8988T (cell line): Measurements from ENCODE around the gene DLAT.
A peak's percentile ranks its signal among the peaks of the same experiment; 100 is the strongest.
"Not testable (repeated sequence)": the region's sequence is repeated elsewhere in the genome, so short reads cannot be mapped to it uniquely, and the experiment has no call there.

Experiments used
- DNase-seq: peaks from one replicate; pipeline ENCODE4 v3.0.0; 2011

Gene DLAT

DNA sequence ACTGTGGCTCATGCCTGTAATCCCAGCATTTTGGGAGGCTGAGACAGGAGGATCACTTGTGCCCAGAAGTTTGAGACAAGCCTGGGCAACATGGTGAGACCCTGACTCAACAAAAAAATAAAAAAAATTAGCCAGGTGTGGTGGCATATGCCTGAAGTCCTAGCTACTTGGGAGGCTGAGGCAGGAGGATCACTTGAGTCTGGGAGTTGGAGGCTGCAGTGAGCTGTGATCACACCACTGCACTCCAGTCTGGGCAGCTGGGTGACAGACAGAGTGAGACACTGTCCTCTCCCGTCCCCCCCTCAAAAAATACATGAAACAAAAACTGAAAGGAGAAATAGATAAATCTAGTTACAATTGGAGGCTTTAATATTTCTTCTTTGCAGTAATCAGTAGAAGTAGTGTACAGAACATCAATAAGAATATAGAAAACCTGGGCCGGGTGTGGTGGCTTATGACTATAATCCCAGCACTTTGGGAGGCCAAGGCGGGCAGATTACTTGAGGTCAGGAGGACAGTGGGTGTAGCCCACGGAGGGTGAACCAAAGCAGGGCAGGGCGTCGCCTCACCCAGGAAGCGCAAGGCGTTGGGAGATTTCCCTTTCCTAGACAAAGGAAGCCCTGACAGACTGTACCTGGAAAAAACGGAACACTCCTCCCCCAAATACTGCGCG, 19.6 kb upstream of the DLAT start:
- no peak for DNase-seq

DNA sequence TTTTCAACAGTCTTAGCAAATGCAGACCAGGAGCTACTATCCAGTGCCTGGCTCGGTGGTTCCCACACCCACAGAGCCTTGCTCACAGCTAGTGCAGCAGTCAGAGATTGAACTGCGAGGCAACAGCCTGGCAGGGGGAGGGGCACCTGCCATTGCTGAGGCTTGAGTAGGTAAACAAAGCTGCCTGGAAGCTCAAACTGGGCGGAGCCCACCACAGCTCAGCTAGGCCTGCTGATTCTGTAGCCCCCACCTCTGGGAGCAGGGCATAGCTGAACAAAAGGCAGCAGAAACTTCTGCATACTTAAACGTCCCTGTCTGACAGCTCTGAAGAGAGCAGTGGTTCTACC, 19.1 kb upstream of the DLAT start:
- DNase-seq, result not testable (repeated sequence)

DNA sequence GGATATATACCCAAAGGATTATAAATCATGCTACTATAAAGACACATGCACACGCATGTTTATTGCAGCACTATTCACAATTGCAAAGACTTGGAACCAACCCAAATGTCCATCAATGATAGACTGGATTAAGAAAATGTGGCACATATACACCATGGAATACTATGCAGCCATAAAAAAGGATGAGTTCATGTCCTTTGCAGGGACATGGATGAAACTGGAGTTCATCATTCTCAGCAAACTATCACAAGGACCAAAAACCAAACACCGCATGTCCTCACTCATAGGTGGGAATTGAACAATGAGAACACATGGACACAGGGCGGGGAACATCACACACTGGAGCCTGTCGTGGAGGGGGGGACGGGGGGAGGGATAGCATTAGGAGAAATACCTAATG, 13.8 kb upstream of the DLAT start:
- DNase-seq, result not testable (repeated sequence)

DNA sequence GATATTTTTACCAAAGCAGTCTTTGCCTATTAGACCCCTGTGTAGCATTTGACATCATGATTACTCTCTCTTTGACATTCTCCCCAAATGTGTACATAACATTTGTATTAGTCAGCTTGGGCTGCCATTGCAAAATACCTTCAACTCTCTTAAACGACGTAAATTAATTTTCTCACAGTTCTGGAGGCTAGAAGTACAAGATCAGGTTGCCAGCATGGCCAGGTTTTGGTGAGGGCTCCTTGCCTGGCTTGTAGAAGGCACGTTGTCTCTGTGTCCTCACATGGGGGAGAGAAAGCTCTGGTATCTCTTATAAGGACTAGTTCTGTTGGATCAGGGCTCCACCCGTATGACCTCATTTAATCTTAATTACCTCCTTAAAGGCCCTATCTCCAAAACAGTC, 12.3 kb upstream of the DLAT start:
- no peak for DNase-seq

DNA sequence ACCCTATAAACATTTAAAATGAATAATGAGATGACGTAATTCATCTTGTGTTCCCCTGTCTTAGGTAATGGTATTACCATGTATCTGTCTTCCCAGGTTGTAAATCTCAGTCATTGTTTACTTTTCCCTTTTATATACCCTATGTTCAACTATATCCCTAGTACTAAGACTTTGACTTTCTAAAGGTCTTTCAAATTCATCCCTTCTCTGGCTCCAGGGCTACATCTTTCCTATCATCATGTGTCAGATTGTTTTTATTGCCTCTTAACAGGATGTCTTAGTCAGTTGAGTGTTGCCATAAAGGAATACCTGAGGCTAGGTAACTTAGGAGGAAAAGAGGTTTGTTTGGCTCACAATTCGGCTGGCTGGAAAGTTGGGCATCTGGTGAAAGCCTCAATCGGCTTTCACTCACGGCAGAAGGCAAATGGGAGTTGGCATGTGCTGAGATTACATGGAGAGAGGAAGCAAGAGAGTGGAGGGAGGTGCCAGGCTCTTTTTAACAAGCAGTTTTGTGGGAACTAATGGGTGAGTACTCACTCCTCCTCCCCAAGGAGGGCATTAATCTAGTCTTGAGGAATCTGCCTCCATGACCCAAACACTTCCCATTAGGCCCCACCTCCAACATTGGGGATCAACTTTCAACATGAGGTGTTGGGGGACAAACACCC, 11.6 kb upstream of the DLAT start:
- DNase-seq, result no peak

DNA sequence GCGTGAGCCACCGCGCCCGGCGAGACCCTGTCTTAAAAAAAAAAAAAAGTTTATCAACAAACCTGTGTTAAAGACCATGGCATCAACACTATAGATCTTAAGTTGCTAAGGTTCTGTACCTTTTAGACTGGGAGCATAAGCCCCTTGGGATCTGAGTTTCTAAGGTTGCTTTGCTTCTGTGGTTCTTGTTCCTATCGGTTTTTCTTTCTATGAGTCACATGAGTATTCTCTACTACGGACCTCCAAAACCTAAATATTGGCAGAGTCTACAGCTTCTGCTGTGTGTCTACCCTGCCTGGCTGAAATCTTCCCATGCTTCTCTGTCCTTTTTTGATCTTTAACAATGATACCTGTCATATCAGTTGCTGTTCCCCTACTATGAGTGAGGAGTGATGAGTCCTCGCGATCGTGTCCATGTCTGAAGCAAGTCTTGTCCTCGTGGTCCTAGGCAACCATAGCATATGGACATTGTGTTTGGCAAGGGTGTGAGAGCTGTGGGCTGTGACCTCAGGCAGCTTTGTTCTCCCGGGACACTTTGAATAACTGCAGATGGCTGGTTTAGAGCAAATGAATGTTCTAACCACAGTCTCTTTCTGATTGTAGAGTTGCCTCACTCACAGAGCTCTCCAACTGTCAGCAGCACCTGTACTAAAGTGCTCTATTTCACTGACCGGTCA, 9.0 kb upstream of the DLAT start:
- DNase-seq, result no peak

DNA sequence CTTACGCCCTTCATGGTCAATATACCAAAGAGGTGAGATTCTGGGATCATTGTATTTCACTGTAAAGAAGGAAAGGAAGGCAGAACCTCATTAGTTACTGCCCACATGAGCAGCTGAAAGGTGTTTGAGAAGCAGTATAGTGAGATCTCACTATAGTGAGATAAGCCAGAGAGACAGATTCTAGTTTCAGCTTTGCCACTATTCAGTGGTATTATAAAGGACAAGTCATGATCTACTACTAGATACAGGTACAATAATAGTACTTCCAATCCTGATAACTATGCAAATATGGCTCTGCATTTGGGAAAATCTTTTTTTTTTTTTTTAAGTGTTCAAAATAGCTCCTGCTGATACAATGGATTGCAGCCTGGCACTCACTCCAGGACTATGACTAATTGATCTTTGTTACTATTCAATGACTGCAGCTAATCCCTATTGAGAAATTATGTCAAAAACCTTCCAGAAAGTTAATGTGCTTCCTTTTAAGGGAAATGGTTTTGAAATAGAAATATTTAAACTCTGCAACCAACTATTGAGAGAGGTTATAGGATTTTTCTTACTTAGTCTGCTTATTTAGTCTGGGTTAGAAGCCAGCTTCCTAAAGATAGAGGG, 8.3 kb upstream of the DLAT start:
- DNase-seq, result no peak

DNA sequence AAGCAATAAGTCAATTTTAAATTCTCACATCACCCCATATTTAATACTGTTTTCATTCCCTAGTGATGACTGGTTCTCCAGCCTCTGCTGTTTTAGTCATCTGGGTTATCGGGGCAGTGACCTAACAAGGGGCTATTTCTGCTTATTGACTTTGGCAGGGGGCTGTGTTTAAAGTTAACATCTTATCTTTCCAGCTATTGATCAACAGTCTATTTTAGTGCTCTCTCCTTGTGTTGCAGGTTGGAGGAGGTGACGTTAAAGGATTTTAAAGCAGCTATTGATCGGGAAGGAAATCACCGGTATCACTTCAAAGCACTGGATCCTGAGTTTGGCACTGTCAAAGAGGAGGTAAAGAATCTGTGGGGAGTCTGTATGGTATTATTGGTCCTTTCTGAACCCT, 7.7 kb upstream of the DLAT start:
- DNase-seq, result no peak

DNA sequence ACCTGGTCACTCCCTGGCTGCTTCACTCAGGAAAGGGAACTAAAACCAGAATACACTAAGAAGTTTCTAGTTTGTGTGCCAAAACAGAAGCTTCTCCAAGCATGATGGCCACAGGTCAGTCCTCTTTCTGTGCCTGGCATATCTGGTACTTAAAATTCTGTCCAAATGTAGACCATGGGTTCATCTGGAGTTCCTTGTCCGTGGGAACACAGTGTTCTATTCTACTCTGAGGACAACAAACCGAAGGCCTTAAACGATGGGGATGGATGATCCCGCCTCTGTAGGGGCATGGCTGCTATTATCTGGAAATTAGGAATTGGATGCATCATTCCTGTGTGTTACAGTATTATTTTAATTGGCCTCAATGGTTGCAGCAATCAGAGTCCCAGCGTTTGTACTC, 6.1 kb upstream of the DLAT start:
- DNase-seq, result no peak

DNA sequence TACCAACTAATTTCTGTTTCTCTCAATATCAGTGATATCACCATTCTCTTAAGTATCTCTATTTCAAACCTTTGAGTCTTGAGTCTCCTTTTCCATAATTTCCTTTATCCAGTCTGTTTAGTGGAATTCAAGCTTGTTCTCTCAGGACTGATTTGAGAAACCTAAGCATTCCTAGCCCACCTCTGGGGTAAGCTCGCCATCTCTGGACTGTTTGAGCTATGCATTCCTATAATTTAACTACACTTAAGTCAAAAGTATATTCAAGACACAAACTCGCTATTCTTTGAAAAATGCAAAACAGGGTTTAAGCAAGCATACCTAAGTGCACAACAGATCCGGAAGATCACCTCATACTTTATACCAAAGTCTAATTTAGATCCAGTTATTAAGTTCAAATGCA, 2.1 kb upstream of the DLAT start:
- no peak for DNase-seq

DNA sequence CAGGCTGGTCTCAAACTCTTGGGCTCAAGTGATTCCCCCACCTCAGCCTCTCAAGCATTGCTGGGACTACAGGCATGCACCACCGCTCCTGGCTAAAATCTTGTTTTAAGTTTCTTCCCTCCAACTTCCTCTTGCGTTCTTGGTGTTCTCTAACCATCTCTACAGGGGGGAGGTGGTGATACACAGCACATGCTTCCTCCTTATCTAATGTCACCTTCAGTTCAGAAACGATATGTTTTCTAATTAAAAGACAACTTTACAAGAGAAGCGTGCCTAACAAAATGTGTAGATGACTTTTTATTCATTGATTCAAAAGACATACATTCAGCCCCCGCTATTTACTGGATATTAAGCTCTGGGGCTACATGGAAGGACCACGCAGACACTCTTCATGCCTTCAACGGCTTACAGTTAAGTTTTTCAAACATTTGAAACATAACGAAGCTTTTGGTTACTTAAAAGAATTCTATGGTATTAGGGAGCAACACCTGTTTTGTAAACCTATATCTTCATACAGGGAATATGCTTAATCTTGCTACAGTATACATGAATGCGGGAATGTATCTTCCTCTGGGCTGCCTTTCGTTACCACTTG, 933 bp upstream of the DLAT start:
- no peak for DNase-seq

DNA sequence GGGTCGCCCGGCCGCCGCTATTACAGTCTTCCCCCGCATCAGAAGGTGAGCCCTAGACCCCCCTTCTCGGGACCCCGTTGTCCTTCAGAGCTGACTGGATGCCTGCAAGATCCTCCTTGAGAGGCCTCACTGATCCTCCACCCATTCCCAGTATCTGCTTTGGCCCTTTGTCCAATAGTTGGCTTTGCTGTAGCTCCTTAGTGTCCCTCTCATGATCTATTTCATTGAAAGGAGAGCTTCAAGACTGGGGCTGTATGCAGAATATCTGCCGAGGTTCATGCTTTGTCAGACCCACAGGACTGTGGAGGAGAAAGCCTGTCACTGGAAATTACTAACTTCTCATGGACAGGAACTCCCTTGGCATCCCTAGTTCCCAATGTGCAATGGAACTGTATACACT, 499 bp downstream of the DLAT start:
- DNase-seq, result peak; percentile 28

DNA sequence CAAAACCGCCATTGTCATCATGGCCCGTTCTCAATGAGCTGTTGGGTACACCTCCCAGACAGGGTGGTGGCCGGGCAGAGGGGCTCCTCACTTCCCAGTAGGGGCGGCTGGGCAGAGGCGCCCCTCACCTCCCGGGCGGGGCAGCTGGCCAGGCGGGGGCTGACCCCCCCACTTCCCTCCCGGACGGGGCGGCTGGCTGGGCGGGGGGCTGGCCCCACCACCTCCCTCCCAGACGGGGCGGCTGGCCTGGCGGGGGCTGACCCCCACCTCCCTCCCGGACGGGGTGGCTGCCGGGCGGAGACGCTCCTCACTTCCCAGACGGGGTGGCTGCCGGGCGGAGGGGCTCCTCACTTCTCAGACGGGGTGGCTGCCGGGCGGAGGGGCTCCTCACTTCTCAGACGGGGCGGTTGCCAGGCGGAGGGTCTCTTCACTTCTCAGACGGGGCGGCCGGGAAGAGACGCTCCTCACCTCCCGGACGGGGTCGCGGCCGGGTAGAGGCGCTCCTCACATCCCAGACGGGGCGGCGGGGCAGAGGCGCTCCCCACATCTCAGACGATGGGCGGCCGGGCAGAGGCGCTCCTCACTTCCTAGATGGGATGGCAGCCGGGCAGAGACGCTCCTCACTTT, 1.7 kb downstream of the DLAT start:
- not testable (repeated sequence) for DNase-seq

DNA sequence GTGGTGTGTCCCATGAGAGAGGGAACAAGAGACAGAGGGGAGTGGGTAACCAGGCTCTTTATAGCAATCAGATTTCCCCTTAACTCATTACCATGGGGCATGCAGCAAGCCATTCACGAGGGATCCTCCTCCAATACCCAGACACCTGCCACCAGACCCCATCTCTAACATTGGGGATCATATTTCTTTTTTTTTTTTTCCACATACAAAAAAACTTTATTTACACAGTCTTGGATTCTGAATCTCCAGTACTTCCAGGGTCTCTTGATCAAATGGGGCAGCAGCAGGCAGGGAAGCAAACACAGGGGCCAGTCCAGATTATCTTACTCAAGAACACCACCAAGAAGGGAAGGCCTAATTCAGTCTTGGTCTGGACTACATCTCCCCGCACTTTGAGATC, 4.3 kb downstream of the DLAT start:
- DNase-seq, result no peak

DNA sequence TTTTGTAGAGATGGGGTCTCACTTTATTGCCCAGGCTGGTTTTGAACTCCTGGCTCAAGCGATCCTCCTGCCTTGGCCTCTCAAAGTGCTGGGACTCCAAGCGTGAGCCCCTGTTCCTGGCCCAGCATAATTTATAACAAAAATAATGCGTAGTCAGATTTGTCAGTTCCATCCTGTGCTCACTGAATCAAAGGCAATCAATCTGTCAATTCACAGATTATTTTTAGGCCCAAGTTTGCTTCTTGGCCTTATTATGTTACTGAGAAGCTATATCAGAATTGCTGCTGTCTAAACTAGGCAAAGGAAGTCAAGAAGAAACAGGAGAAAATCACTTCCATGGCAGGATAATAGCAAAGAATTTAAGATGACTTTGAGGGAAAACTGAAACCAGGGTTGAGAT, 8.7 kb downstream of the DLAT start:
- no peak for DNase-seq

DNA sequence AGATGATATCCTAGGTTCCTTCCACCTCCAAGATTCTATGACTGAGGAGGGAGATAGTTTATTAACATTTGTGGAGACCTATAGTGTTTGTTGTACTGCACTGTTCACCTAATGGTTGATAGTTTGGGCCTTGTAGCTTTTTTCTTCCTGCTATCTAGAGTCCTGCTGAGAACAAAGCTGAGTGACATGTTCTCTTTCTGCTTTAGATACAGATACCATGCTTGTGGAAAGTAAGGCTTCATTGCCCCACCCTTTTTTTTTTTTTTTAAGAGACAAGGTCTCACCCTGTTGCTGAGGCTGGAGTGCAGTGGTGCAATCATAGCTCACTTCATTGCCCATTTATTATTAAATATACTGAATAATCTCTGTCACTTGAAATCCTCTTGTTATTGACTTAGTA, 12.3 kb downstream of the DLAT start:
- no peak for DNase-seq

DNA sequence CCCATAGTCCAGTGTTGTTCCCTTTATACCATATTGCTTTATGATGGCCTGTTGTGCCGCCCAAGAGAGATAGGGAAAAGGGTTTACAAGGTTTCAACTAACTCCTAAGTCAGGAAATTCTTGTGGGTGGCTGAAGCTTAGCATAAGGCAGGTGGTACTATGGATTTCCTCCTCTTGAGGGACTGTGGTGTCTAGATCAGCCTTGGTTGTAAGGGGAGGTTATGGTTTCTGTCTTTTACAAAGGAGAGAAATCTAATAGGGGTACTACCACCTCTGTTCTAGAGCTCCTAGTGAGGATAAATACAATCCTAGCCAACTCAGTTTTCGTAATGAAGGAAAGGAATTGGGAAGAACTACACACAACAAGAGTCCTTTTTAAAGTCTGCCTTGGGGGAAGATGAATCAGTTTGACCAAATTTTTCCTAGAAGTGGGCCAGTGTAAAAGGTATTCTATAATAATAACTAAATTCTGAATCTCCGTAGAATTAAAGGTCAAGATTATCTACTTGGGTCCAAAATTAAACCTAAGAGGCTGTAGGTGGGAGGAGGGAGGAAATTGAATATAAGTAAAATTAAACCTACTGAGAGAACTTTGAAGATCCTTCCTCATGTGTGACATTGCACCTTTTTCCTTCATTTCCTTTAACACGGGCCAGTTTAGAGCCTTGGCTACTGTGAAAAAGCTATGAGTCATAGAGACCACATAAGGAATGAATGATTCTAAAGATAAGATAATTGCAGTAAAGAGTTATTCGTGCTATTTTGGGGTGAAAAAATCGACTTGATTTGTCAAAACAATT, 17.2 kb downstream of the DLAT start:
- DNase-seq, result no peak

DNA sequence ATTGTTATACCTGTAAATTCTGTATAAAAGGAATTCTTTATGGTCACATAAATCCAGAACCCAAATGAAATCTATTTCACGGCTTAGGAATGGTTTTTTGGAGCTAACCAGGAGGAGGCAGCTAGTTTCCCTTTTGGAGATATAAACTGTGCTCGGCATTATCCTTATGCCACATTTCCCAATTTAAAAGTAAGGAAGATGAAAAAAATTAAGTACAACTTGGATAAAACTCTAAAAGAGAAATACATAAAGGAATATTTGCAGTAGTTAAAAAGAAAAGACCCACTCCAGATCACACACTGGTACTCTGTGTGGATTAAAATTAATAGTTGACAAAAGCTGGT, 17.7 kb downstream of the DLAT start:
- DNase-seq, result no peak

DNA sequence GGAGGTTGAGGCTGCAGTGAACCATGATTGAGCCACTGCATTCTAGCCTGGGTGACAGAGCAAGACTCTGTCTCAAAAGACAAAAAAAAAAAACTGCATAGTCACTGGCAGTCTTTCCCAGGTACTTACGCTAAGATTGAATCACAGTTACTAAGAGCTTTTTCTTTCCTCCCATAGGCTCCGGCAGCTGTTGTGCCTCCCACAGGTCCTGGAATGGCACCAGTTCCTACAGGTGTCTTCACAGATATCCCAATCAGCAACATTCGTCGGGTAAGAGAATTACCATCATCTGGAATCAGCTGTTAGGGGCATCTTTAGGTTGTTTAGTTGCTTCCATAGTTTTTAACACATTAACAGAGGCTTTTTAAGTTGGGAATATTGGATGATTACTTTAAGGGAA, 19.8 kb downstream of the DLAT start:
- DNase-seq, result no peak

DNA sequence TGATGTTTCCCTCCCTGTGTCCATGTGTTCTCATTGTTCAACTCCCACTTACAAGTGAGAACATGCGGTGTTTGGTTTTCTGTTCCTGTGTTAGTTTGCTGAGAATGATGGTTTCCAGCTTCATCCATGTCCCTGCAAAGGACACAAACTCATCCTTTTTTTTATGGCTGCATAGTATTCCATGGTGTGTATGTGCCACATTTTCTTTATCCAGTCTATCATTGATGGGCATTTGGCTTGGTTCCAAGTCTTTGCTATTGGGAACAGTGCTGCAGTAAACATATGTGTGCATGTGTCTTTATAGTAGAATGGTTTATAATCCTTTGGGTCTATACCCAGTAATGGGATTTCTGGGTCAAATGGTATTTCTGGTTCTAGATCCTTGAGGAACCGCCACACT, 21.4 kb downstream of the DLAT start:
- DNase-seq, result not testable (repeated sequence)

DNA sequence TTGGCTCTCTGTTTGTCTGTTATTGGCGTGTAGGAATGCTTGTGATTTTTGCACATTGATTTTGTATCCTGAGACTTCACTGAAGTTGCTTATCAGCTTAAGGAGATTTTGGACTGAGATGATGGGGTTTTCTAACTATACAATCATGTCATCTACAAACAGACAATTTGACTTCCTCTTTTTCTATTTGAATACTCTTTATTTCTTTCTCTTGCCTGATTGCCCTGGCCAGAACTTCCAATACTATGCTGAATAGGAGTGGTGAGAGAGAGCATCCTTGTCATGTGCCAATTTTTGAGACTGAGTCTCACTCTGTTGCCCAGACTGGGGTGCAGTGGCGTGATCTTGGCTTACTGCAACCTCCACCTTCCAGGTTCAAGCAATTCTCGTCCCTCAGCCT, 23.0 kb downstream of the DLAT start:
- not testable (repeated sequence) for DNase-seq

DNA sequence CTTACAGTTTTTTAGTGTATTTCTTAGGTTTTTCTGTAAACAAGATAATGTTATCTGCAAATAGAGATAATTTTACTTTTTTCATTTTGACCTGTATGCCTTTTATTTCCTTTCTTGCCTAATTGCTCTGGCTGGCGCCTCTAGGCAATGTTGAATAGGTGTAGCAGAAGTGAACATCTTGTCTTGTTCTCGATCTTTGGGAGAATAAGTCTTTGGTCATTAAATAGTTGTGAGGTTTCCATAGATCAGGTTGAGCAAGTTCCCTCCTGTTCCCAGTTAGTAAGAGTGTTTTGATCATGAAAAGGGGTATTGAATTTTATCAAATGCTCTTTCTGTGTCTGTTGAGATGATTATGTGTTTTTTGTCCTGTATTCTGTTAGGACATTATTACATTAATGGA, 24.6 kb downstream of the DLAT start:
- no peak for DNase-seq

DNA sequence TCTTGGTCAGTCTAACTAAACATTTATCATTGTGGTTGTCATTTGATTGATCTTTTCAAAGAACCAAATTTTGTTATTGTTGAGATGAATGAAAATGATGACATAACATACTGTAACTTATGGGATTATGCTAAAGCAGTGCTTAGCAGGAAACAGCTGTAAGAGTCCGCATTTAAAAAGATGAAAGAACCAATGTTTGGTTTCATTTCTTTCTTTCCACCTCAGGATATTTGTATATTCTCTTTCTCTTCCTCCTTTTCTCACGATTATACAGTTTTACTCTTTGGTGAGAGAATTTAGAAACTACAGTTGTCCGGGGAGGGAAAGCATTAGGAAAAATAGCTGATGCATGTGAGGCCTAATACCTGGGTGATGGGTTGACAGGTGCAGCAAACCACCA, 25.5 kb downstream of the DLAT start:
- DNase-seq, result no peak
